Activated CD4-positive, alpha-beta memory T cell treated with anti-CD3 and anti-CD28 coated beads for 36 hours (primary cell): ENCODE data around the gene RASSF4. TPM values are rescaled to one million over a fixed set of nuclear protein-coding genes. Genes with fewer than 3 reads are reported as not detected.

Experiments
- CTCF ChIA-PET: fragments of 350-600 bp; sonication (Branson Sonifier 250); formaldehyde crosslinking; loops from one replicate; lab custom pipeline; 2021; ENCODE audit warnings: antibody characterized with exemption, inconsistent platforms; lab: Charles Lee
- POLR2A ChIA-PET: fragments of 350-600 bp; sonication (Branson Sonifier 250); formaldehyde crosslinking; loops from one replicate; lab custom pipeline; 2021; ENCODE audit warnings: antibody characterized with exemption; lab: Charles Lee
- DNase-seq: peaks from one replicate; pipeline ENCODE4 v3.0.0-alpha.2; 2020
- H3K27ac Mint-ChIP-seq: one replicate; pipeline ENCODE4 v1.8.0; 2021; ENCODE audit warnings: mixed read lengths
- H3K27me3 Mint-ChIP-seq: one replicate; pipeline ENCODE4 v1.8.0; 2021; ENCODE audit warnings: mixed read lengths
- H3K36me3 Mint-ChIP-seq: one replicate; pipeline ENCODE4 v1.8.0; 2021; ENCODE audit warnings: mixed read lengths
- H3K4me1 Mint-ChIP-seq: one replicate; pipeline ENCODE4 v1.8.0; 2021; ENCODE audit warnings: low read depth, mixed read lengths
- H3K4me3 Mint-ChIP-seq: one replicate; pipeline ENCODE4 v1.8.0; 2021; ENCODE audit warnings: mild to moderate bottlenecking, mixed read lengths
- H3K9me3 Mint-ChIP-seq: one replicate; pipeline ENCODE4 v1.8.0; 2021; ENCODE audit warnings: mixed read lengths
- intact Hi-C: fragments of 100-400 bp; cut with micrococcal nuclease; formaldehyde crosslinking; loops from one replicate; pipeline ENCODE4 v1.15.1; 2023
- total RNA-seq, 2 experiments: library from RNA; stranded (reverse); gene quantifications; one replicate each; pipeline ENCODE4 v1.2.3, GENCODE V29; 2021

RASSF4 gene
- total RNA-seq, 2 experiments from 2014 or later = 0.77 to 1.1 TPM

- Mint-ChIP-seq H3K9me3 (peaks cover 3% of the 10 kb centered on the region), H3K4me3 (no peak overlapping the region), H3K4me1 (peaks cover 2% of the 10 kb centered on the region), H3K27me3 (no peaks in the 10 kb centered on the region), H3K36me3 (peaks cover 12% of the 10 kb centered on the region), H3K27ac (no peak overlapping the region)
- intact Hi-C loops = no loop called here
- ChIA-PET CTCF (interaction anchor here (1.0 kb wide), 1 partner anchor 20 kb away, joined by 3 read pairs; no protein-coding TSS in a partner anchor), POLR2A (no interaction called here)
- DNase-seq = no peak
Measured at GRCh38 chr10:44952779-44953231, 6.8 kb upstream of the RASSF4 start.

- DNase-seq = no peak
- CTCF ChIA-PET = interaction anchor here (0.8 to 1.0 kb wide), 2 partner anchors 21 to 53 kb away, joined by 3 read pairs; no protein-coding TSS in a partner anchor
- H3K27ac Mint-ChIP-seq = no peak overlapping the region
- peaks cover 3% of the 10 kb centered on the region for H3K9me3 Mint-ChIP-seq
- H3K27me3 Mint-ChIP-seq = no peaks in the 10 kb centered on the region
- no peak overlapping the region for H3K4me3 Mint-ChIP-seq
- H3K36me3 Mint-ChIP-seq = peaks cover 12% of the 10 kb centered on the region
- intact Hi-C loops = no loop called here
- POLR2A ChIA-PET = no interaction called here
- H3K4me1 Mint-ChIP-seq = peaks cover 12% of the 10 kb centered on the region
Measured at GRCh38 chr10:44954042-44954441, 5.6 kb upstream of the RASSF4 start.

GRCh38 chr10:44954962-44955361 lies 4.6 kb upstream of the RASSF4 start:
- Mint-ChIP-seq H3K36me3 (peaks cover 12% of the 10 kb centered on the region), H3K9me3 (peaks cover 3% of the 10 kb centered on the region), H3K4me3 (no peak overlapping the region), H3K27ac (no peak overlapping the region), H3K4me1 (peaks cover 12% of the 10 kb centered on the region), H3K27me3 (no peaks in the 10 kb centered on the region)
- intact Hi-C loops = no loop called here
- no peak for DNase-seq
- CTCF ChIA-PET = no interaction called here
- POLR2A ChIA-PET = no interaction called here

- Mint-ChIP-seq H3K4me3 (no peak overlapping the region), H3K4me1 (peaks cover 14% of the 10 kb centered on the region), H3K27me3 (no peaks in the 10 kb centered on the region), H3K36me3 (peaks cover 12% of the 10 kb centered on the region), H3K9me3 (peaks cover 3% of the 10 kb centered on the region), H3K27ac (no peak overlapping the region)
- intact Hi-C loops = no loop called here
- POLR2A ChIA-PET = no interaction called here
- CTCF ChIA-PET = no interaction called here
- DNase-seq = no peak
Measured at GRCh38 chr10:44955413-44956070, 4.1 kb upstream of the RASSF4 start.

- DNase-seq = no peak
- Mint-ChIP-seq H3K36me3 (peaks cover 12% of the 10 kb centered on the region), H3K4me3 (no peak overlapping the region), H3K27me3 (no peaks in the 10 kb centered on the region), H3K27ac (no peak overlapping the region), H3K9me3 (peaks cover 3% of the 10 kb centered on the region), H3K4me1 (peaks cover 14% of the 10 kb centered on the region)
- intact Hi-C loops = no loop called here
- CTCF ChIA-PET = no interaction called here
- POLR2A ChIA-PET = no interaction called here
Measured at GRCh38 chr10:44956226-44956625, 3.4 kb upstream of the RASSF4 start.

GRCh38 chr10:44956717-44957706 lies 2.6 kb upstream of the RASSF4 start:
- ChIA-PET CTCF (interaction anchor here (0.6 kb wide), 1 partner anchor 51 kb away, joined by 5 read pairs; no protein-coding TSS in a partner anchor), POLR2A (interaction anchor here (0.6 kb wide), 1 partner anchor 96 kb away, joined by 3 read pairs; no protein-coding TSS in a partner anchor)
- peaks cover 14% of the 10 kb centered on the region for H3K4me1 Mint-ChIP-seq
- intact Hi-C loops = no loop called here
- no peak overlapping the region for H3K27ac Mint-ChIP-seq
- no peak overlapping the region for H3K4me3 Mint-ChIP-seq
- H3K36me3 Mint-ChIP-seq = peaks cover 12% of the 10 kb centered on the region
- no peaks in the 10 kb centered on the region for H3K27me3 Mint-ChIP-seq
- no peak for DNase-seq
- H3K9me3 Mint-ChIP-seq = peaks cover 3% of the 10 kb centered on the region

- H3K27me3 Mint-ChIP-seq = no peaks in the 10 kb centered on the region
Measured at GRCh38 chr10:44958196-44958897, 1.3 kb upstream of the RASSF4 start.

GRCh38 chr10:44958898-44959246 lies 730 bp upstream of the RASSF4 start:
- peaks cover 14% of the 10 kb centered on the region for H3K4me1 Mint-ChIP-seq
- CTCF ChIA-PET = interaction anchor here (1.1 kb wide), 1 partner anchor 26 kb away, joined by 5 read pairs; no protein-coding TSS in a partner anchor
- peaks cover 9% of the 10 kb centered on the region for H3K36me3 Mint-ChIP-seq
- H3K9me3 Mint-ChIP-seq = peaks cover 3% of the 10 kb centered on the region
- intact Hi-C loops = loop anchor here (1.0 kb wide), 1 partner anchor 15 kb away; no protein-coding TSS in a partner anchor
- H3K27ac Mint-ChIP-seq = peak overlapping the region; percentile 42
- POLR2A ChIA-PET = no interaction called here
- H3K4me3 Mint-ChIP-seq = peak overlapping the region; percentile 82
- no peaks in the 10 kb centered on the region for H3K27me3 Mint-ChIP-seq
- no peak for DNase-seq

More at GRCh38 chr10:44958196-44958897, 1.3 kb upstream of the RASSF4 start:
- no peak for DNase-seq
- ChIA-PET POLR2A (no interaction called here), CTCF (no interaction called here)
- H3K27ac Mint-ChIP-seq = no peak overlapping the region
- H3K4me1 Mint-ChIP-seq = peaks cover 14% of the 10 kb centered on the region
- H3K4me3 Mint-ChIP-seq = peak overlapping the region; percentile 82
- peaks cover 12% of the 10 kb centered on the region for H3K36me3 Mint-ChIP-seq
- peaks cover 3% of the 10 kb centered on the region for H3K9me3 Mint-ChIP-seq
- intact Hi-C loops = no loop called here

GRCh38 chr10:44960088-44960460 lies 472 bp downstream of the RASSF4 start:
- DNase-seq = no peak
- intact Hi-C loops = no loop called here
- Mint-ChIP-seq H3K4me3 (peak overlapping the region; percentile 70), H3K36me3 (peaks cover 9% of the 10 kb centered on the region), H3K27me3 (no peaks in the 10 kb centered on the region), H3K9me3 (peaks cover 3% of the 10 kb centered on the region), H3K4me1 (peaks cover 14% of the 10 kb centered on the region), H3K27ac (no peak overlapping the region)
- ChIA-PET POLR2A (interaction anchor here (0.7 kb wide), 1 partner anchor 1045 kb away, joined by 4 read pairs; no protein-coding TSS in a partner anchor), CTCF (no interaction called here)

- Mint-ChIP-seq H3K4me3 (peak overlapping the region; percentile 70), H3K36me3 (peaks cover 9% of the 10 kb centered on the region), H3K4me1 (peaks cover 15% of the 10 kb centered on the region), H3K27ac (no peak overlapping the region), H3K9me3 (peaks cover 3% of the 10 kb centered on the region), H3K27me3 (no peaks in the 10 kb centered on the region)
- DNase-seq = no peak
- intact Hi-C loops = no loop called here
- ChIA-PET CTCF (interaction anchor here (1.1 kb wide), 1 partner anchor 13 kb away, joined by 3 read pairs; no protein-coding TSS in a partner anchor), POLR2A (interaction anchor here (0.7 kb wide), 1 partner anchor 1045 kb away, joined by 4 read pairs; no protein-coding TSS in a partner anchor)
Measured at GRCh38 chr10:44960482-44961229, 1.1 kb downstream of the RASSF4 start.

GRCh38 chr10:44961230-44961571 lies 1.6 kb downstream of the RASSF4 start:
- CTCF ChIA-PET = interaction anchor here (1.1 to 2.7 kb wide), 2 partner anchors 13 to 28 kb away, joined by 3 to 13 read pairs; no protein-coding TSS in a partner anchor
- no peak for DNase-seq
- POLR2A ChIA-PET = no interaction called here
- peaks cover 21% of the 10 kb centered on the region for H3K4me1 Mint-ChIP-seq
- no peaks in the 10 kb centered on the region for H3K27me3 Mint-ChIP-seq
- no peak overlapping the region for H3K4me3 Mint-ChIP-seq
- intact Hi-C loops = no loop called here
- peaks cover 6% of the 10 kb centered on the region for H3K36me3 Mint-ChIP-seq
- H3K27ac Mint-ChIP-seq = no peak overlapping the region
- peaks cover 3% of the 10 kb centered on the region for H3K9me3 Mint-ChIP-seq
